Measurements from ENCODE around the gene FGFR3. TPM values are rescaled to one million over a fixed set of nuclear protein-coding genes. Genes with fewer than 3 reads are reported as not detected.
"Not testable (repeated sequence)": the region's sequence is repeated elsewhere in the genome, so short reads cannot be mapped to it uniquely, and the experiment has no call there.

Gene FGFR3
- total RNA-seq, 4 donors from 2014 or later = 438 to 805 (median 489) TPM

GRCh38 chr4:1839282-1839681, 46.2 kb downstream of the FGFR3 start:
- 75 to 83% methylated on average over 7 of the region's 7 CpGs for WGBS, 2 donors
- intact Hi-C loops (cut with DNase I; ENCODE audit: low total_unique reads) = no loop called here
- no peak overlapping the region for H3K4me3 ChIP-seq (ENCODE audit: low read depth, poor library complexity, severe bottlenecking)
- no peak for DNase-seq (ENCODE audit: low spot score in 2 of 2)
- TF ChIP-seq CTCF (IDR thresholded peaks at IDR 0.05) (no peak), POLR2A (IDR thresholded peaks at IDR 0.05) (no peak)

GRCh38 chr4:1841201-1841886, 48.3 kb downstream of the FGFR3 start:
- intact Hi-C loops (cut with DNase I; ENCODE audit: low total_unique reads) = no loop called here
- no peak for TF ChIP-seq CTCF (IDR thresholded peaks at IDR 0.05)
- TF ChIP-seq POLR2A (IDR thresholded peaks at IDR 0.05) = no peak
- H3K4me3 ChIP-seq (ENCODE audit: low read depth, poor library complexity, severe bottlenecking) = no peak overlapping the region
- WGBS, 2 donors = 92 to 93% methylated on average over 31 of the region's 31 CpGs
- no peak for DNase-seq (ENCODE audit: low spot score in 2 of 2)

- DNase-seq (ENCODE audit: low spot score in 2 of 2) = no peak
- TF ChIP-seq POLR2A (IDR thresholded peaks at IDR 0.05) = no peak
- TF ChIP-seq CTCF (IDR thresholded peaks at IDR 0.05) = no peak
- H3K4me3 ChIP-seq (ENCODE audit: low read depth, poor library complexity, severe bottlenecking) = no peak overlapping the region
- WGBS, 2 donors = 89 to 92% methylated on average over 9 of the region's 9 CpGs
- intact Hi-C loops (cut with DNase I; ENCODE audit: low total_unique reads) = no loop called here
Measured at GRCh38 chr4:1841887-1842210, 48.8 kb downstream of the FGFR3 start.

GRCh38 chr4:1842339-1842895, 49.3 kb downstream of the FGFR3 start:
- WGBS, 2 donors = 91 to 95% methylated on average over 13 of the region's 13 CpGs
- intact Hi-C loops (cut with DNase I; ENCODE audit: low total_unique reads) = no loop called here
- H3K4me3 ChIP-seq (ENCODE audit: low read depth, poor library complexity, severe bottlenecking) = no peak overlapping the region
- TF ChIP-seq POLR2A (IDR thresholded peaks at IDR 0.05) (no peak), CTCF (IDR thresholded peaks at IDR 0.05) (no peak)
- DNase-seq (ENCODE audit: low spot score in 2 of 2) = no peak

- intact Hi-C loops (cut with DNase I; ENCODE audit: low total_unique reads) = no loop called here
- DNase-seq (ENCODE audit: low spot score in 2 of 2) = no peak
- 84 to 87% methylated on average over 15 to 17 of the region's 17 CpGs for WGBS, 2 donors
- TF ChIP-seq CTCF (IDR thresholded peaks at IDR 0.05) (no peak), POLR2A (IDR thresholded peaks at IDR 0.05) (no peak)
- H3K4me3 ChIP-seq (ENCODE audit: low read depth, poor library complexity, severe bottlenecking) = no peak overlapping the region
Measured at GRCh38 chr4:1842993-1843448, 49.9 kb downstream of the FGFR3 start.

GRCh38 chr4:1843852-1844251, 50.8 kb downstream of the FGFR3 start:
- TF ChIP-seq CTCF (IDR thresholded peaks at IDR 0.05) (no peak), POLR2A (IDR thresholded peaks at IDR 0.05) (no peak)
- intact Hi-C loops (cut with DNase I; ENCODE audit: low total_unique reads) = no loop called here
- peak in 1 of 2 donors; percentile 31 for DNase-seq (ENCODE audit: low spot score in 2 of 2)
- 51 to 67% methylated on average over 10 of the region's 10 CpGs for WGBS, 2 donors
- no peak overlapping the region for H3K4me3 ChIP-seq (ENCODE audit: low read depth, poor library complexity, severe bottlenecking)

- intact Hi-C loops (cut with DNase I; ENCODE audit: low total_unique reads); H3K4me3 ChIP-seq (ENCODE audit: low read depth, poor library complexity, severe bottlenecking); DNase-seq (ENCODE audit: low spot score in 2 of 2): not testable (repeated sequence)
- WGBS, 2 donors = 96 to 97% methylated on average over 10 of the region's 10 CpGs
Measured at GRCh38 chr4:1844618-1845017, 51.5 kb downstream of the FGFR3 start.
